GM12801 (cell line): Measurements from ENCODE around the gene CNKSR3.

ENCODE experiments used
- TF ChIP-seq, protein P1 (sequence below): IDR thresholded peaks from one replicate; pipeline ENCODE4 v1.5.1; 2011; ENCODE audit warnings: control low read depth; ENCODE audit not compliant: insufficient read length; ENCODE audit errors: extremely low read depth

CNKSR3 gene

DNA sequence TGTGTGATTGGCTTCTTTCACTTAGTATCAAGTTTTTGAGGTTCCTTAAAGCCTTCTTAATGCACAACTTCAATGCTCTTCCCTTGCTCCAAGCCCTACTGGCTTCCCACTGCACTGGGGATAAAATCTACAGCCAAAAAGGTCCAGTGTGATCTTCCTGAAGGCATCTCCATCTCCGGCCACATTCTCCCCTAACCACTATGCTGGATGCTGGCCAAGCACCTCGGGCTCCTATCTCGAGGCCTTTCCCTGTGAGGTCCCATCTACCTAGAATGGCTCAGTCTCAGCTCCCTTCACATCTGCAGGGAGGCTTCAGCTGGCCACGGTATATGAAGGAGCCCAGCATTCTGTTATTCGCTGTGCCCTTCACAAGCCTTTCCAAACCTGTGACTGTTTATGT is 48.1 kb downstream of the CNKSR3 start:
- TF ChIP-seq, protein P1, sequence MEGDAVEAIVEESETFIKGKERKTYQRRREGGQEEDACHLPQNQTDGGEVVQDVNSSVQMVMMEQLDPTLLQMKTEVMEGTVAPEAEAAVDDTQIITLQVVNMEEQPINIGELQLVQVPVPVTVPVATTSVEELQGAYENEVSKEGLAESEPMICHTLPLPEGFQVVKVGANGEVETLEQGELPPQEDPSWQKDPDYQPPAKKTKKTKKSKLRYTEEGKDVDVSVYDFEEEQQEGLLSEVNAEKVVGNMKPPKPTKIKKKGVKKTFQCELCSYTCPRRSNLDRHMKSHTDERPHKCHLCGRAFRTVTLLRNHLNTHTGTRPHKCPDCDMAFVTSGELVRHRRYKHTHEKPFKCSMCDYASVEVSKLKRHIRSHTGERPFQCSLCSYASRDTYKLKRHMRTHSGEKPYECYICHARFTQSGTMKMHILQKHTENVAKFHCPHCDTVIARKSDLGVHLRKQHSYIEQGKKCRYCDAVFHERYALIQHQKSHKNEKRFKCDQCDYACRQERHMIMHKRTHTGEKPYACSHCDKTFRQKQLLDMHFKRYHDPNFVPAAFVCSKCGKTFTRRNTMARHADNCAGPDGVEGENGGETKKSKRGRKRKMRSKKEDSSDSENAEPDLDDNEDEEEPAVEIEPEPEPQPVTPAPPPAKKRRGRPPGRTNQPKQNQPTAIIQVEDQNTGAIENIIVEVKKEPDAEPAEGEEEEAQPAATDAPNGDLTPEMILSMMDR: no peak

DNA sequence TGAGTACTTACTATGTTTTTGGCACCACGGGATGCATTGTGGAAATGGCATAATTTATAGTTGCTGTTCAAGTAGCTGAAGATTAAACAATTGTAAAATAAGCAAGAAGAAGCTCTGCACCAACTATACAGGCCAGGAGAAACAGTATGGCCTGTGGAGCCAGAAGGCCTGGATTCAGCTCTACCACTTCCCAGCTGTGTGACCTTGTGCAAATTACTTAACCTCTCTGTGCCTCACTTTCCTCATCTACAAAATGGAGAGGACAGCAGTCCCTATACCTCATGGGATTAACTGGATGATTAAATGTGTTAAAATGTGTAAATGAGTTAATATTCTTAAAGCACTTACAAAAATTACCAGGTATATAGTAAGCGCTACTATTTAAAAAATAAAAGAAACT is 49.1 kb downstream of the CNKSR3 start:
- TF ChIP-seq, protein P1: no peak

DNA sequence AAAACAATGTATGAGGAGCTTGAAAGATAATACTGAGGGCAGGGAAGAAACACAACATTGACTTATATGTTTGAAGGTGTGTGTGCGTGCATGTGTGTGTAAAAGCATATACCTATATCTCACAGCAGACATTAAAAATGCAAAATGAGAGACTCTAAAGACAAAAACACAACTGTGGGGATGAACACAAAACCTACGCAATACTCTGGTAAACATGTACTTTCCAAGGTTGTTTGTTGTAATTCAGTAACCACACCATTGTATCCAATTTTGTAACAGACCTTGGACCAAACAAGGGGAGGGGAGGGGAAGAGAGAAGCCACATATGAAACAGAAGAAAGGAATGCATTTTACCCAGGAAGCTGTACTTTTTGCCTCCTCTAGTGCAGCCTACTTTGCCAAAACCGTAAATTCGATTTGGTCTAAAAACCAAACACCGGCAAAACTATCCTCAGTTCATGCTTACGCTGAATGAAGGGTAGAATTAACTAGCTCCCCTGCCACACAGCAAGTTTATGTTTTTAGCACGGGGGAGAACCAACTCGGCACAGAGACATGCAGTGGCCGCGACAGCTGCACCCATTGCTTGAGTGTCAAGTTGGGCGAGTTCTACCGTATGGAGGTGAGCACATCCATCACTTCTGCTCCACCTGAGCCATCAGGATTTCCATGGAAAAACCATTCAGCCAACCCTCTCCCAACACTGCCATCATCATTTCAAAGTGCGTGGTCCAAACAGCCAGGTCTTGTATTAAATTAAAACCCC is 50.0 kb downstream of the CNKSR3 start:
- TF ChIP-seq, protein P1: no peak

DNA sequence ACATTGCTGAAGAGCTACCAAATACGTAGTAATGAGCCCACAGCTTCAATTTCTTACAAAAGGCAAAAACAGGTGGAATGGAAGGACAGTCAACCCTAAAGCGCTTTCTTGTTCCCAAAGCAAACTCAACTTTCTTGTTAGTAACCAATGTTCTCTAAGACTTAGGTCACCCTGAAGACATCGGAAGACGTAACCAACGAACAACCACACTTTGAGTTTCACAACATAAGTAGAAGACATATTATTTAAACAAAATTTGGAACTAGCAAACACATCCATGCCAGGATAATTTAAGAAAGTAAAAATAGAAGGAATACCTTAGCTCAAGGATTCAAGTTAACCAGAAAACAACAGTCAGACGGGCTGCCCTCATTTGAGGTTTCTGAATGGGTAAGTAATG is 51.0 kb downstream of the CNKSR3 start:
- TF ChIP-seq, protein P1: no peak

DNA sequence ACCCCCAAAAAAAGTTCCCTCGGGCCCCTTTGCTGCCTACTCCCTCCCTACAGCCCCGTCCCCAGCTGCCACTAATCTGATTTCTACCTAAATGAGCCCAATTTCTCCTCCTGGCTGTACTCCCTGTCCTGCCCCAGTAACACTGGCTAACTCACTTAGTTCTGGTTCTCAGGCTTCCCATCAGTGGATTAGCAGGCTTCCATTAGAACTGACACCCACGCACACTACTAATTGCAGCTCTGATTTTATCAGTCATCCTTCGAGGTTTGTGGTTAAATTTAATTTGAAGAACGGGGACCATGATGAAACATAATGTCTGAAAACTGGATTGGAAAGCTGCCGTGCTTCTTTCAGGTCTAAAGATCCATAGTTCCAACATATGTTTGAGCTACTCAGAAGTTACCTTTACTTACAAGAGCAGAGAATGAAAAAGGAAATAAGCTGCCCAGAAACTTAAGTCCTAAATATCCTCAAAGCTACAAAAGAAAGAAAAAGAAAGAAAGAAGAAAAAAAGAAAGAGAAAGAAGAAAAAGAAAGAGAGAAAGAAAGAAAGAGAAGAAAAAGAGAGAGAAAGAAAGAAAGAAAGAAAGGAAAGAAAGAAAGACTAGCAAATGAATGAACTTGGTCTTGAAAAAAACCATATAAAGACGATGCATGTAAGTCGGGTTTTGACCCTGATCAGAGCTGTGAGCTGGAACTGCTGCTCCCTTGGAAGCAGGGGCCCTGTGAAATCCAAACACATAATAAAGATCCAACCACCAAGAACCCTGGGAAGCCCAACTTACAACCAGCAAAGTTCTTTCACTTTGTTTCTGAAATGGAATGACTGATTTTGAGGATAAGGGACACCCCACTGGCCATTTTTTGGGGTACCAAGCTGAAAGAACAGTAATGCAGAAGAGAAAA is 51.7 kb downstream of the CNKSR3 start:
- TF ChIP-seq, protein P1: no peak

DNA sequence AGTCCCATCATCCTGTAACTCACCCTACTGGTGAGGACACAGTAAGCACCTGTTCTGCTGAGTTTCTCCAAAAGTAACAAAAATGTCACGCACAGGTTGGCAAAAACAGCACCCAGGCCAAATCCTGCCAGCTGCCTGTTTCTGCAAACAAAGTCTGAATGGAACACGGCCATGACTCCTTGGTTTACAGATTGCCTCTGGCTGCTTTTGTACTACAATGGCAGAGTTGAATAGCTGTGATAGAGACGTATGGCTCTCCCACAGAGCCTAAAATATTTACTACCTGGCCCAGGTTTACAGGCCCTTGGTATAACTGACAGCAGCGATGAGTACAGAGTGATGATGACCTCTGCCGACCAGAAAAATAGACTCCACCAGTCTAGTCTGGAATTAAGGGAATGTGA is 52.6 kb downstream of the CNKSR3 start:
- TF ChIP-seq, protein P1: no peak

DNA sequence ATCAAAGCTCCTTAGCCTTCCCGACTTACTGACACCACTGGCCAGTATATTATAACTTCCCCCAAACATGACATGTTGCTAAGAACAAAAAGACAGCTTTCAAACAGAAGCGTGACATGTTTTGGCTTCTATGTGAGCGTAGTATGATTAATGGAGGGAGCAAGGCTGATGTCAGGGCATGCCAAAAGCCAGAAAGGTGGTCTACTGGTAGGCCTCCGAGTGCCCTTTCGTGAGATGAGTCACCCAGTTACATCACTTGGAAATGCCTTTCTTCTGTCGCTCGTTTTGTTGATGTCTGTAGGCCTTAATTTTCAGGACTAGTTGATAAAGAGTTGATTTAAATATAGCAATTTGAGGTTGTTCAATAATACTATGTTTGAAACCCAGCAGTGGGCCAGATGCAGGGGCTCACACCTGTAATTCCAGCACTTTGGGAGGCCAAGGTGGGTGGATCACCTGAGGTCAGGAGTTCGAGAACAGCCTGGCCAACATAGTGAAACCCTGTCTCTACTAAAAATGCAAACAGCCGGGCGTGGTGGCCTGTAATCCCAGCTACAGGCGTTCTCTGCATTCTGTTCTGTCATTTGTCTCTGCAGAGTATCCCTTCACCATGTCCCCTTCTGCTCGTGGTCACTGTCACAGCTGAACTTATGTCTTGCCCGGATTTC is 53.3 kb downstream of the CNKSR3 start:
- TF ChIP-seq, protein P1: no peak
